Dermis microvascular lymphatic vessel endothelial cell (primary cell): Measurements from ENCODE around the gene STOM. TPM values are rescaled to one million over a fixed set of nuclear protein-coding genes. Genes with fewer than 3 reads are reported as not detected.

ENCODE experiments used
- DNase-seq, 2 donors: peaks; one replicate each; pipeline versions ENCODE4 v3.0.0 to v3.0.0-alpha.2; 2010; ENCODE audit warnings: low read depth in 2 of 2
- total RNA-seq: library from RNA; depleted of rRNA; stranded (reverse); fragments of >200 nt; gene quantifications from 2 replicates; pipeline ENCODE4 v1.2.1, GENCODE V29; 2014

STOM gene
- total RNA-seq, 1 donor from 2014 or later = 225 TPM

GRCh38 chr9:121371495-121372061 is 1.5 kb upstream of the STOM start:
- DNase-seq = no peak

- no peak for DNase-seq
These were observed 1.3 kb downstream of the STOM start for GRCh38 chr9:121368745-121369144.

GRCh38 chr9:121368138-121368522 is 1.9 kb downstream of the STOM start:
- no peak for DNase-seq

GRCh38 chr9:121367306-121368137 is 2.5 kb downstream of the STOM start:
- DNase-seq = no peak

- DNase-seq = no peak
These were observed 3.3 kb downstream of the STOM start for GRCh38 chr9:121366611-121367192.

GRCh38 chr9:121365564-121365963 is 4.5 kb downstream of the STOM start:
- DNase-seq = no peak

GRCh38 chr9:121364886-121365285 is 5.2 kb downstream of the STOM start:
- no peak for DNase-seq

- no peak for DNase-seq
These were observed 6.0 kb downstream of the STOM start for GRCh38 chr9:121364077-121364476.

- DNase-seq = no peak
These were observed 6.5 kb downstream of the STOM start for GRCh38 chr9:121363622-121363961.

GRCh38 chr9:121362813-121363621 is 7.0 kb downstream of the STOM start:
- peak; percentile 69 to 90 for DNase-seq

GRCh38 chr9:121360601-121361374 is 9.3 kb downstream of the STOM start:
- DNase-seq = peak in 1 of 2 donors; percentile 78

GRCh38 chr9:121359351-121360294 is 10.4 kb downstream of the STOM start:
- DNase-seq = no peak

GRCh38 chr9:121358751-121359150 is 11.3 kb downstream of the STOM start:
- peak in 1 of 2 donors; percentile 36 for DNase-seq

GRCh38 chr9:121357011-121357410 is 13.0 kb downstream of the STOM start:
- peak; percentile 58 to 81 for DNase-seq

- DNase-seq = peak in 1 of 2 donors; percentile 36
These were observed 15.3 kb downstream of the STOM start for GRCh38 chr9:121354762-121355161.

GRCh38 chr9:121354141-121354540 is 15.9 kb downstream of the STOM start:
- DNase-seq = peak in 1 of 2 donors; percentile 93

GRCh38 chr9:121353241-121354061 is 16.6 kb downstream of the STOM start:
- DNase-seq = no peak

- DNase-seq = peak; percentile 90 to 94
These were observed 19.0 kb downstream of the STOM start for GRCh38 chr9:121350993-121351561.

- DNase-seq = no peak
These were observed 20.0 kb downstream of the STOM start for GRCh38 chr9:121350036-121350435.
